Lower lobe of right lung (tissue), 2 donors: ENCODE measurements around the gene TYW3. TPM values are rescaled to one million over a fixed set of nuclear protein-coding genes. Genes with fewer than 3 reads are reported as not detected.

Source experiments
- ATAC-seq, 2 donors: fragments of 200-7000 bp; cut with Tn5 transposase; one replicate each; pipeline ENCODE4 v1.9.1; 2020 to 2022; ENCODE audit warnings: mild to moderate bottlenecking in 2 of 2, moderate library complexity in 2 of 2
- DNase-seq: peaks from one replicate; pipeline ENCODE4 v3.0.0-alpha.2; 2020
- H3K27ac ChIP-seq: fragments of 200-600 bp; one replicate; pipeline ENCODE4 v1.8.0; 2022
- H3K27me3 ChIP-seq: fragments of 200-600 bp; one replicate; pipeline ENCODE4 v1.8.0; 2022; ENCODE audit warnings: low read depth
- H3K36me3 ChIP-seq: fragments of 200-600 bp; one replicate; pipeline ENCODE4 v1.8.0; 2022; ENCODE audit warnings: mild to moderate bottlenecking
- H3K4me1 ChIP-seq: fragments of 200-600 bp; one replicate; pipeline ENCODE4 v1.8.0; 2022
- H3K4me3 ChIP-seq: fragments of 200-600 bp; one replicate; pipeline ENCODE4 v1.8.0; 2022; ENCODE audit warnings: mild to moderate bottlenecking
- H3K9me3 ChIP-seq: fragments of 200-600 bp; one replicate; pipeline ENCODE4 v1.8.0; 2022
- CTCF ChIP-seq: fragments of 200-600 bp; IDR thresholded peaks from one replicate; pipeline ENCODE4 v1.8.0; 2022; ENCODE audit warnings: antibody characterized with exemption, mild to moderate bottlenecking
- intact Hi-C: fragments of 100-400 bp; cut with DNase I; formaldehyde crosslinking; loops from one replicate; pipeline ENCODE4 v1.11.0; 2022
- total RNA-seq: library from RNA; stranded (reverse); fragmentation: NEBNext Ultra II Directional; extraction: Animal tissue kit (Norgen Biotek cat#: 25700); gene quantifications from one replicate; pipeline ENCODE4 v1.2.1, GENCODE V29; 2021
- donor health status: DM: no; HTN: yes; CAD: no; lungs with severe emphysema.

TYW3 gene
- total RNA-seq, 1 donor from 2014 or later: 21.6 TPM

- H3K36me3 ChIP-seq: peaks cover 58% of the 10 kb centered on the region
- ATAC-seq: peak in 1 of 2 donors; percentile 71
Measured at GRCh38 chr1:74703386-74704182, 29.4 kb upstream of the TYW3 start.

GRCh38 chr1:74712881-74713280 is 20.1 kb upstream of the TYW3 start:
- Histone ChIP-seq H3K27me3 (no peaks in the 10 kb centered on the region), H3K4me3 (no peak overlapping the region), H3K27ac (no peak overlapping the region), H3K4me1 (no peaks in the 10 kb centered on the region), H3K9me3 (no peaks in the 10 kb centered on the region), H3K36me3 (peaks cover 90% of the 10 kb centered on the region)
- intact Hi-C loops: no loop called here
- peak; percentile 52 to 85 for ATAC-seq
- TF ChIP-seq CTCF: no peak
- no peak for DNase-seq

More at GRCh38 chr1:74703386-74704182, 29.4 kb upstream of the TYW3 start:
- H3K27ac ChIP-seq: no peak overlapping the region
- no peaks in the 10 kb centered on the region for H3K27me3 ChIP-seq
- no peaks in the 10 kb centered on the region for H3K9me3 ChIP-seq
- H3K4me1 ChIP-seq: no peaks in the 10 kb centered on the region
- TF ChIP-seq CTCF: no peak
- intact Hi-C loops: no loop called here
- no peak overlapping the region for H3K4me3 ChIP-seq
- DNase-seq: no peak

- H3K36me3 ChIP-seq: peaks cover 89% of the 10 kb centered on the region
- DNase-seq (no peak), ATAC-seq (no peak)
- no peak for TF ChIP-seq CTCF
- intact Hi-C loops: no loop called here
- no peak overlapping the region for H3K27ac ChIP-seq
- H3K27me3 ChIP-seq: no peaks in the 10 kb centered on the region
- H3K4me1 ChIP-seq: no peaks in the 10 kb centered on the region
- no peak overlapping the region for H3K4me3 ChIP-seq
- no peaks in the 10 kb centered on the region for H3K9me3 ChIP-seq
Measured at GRCh38 chr1:74713849-74714248, 19.1 kb upstream of the TYW3 start.

GRCh38 chr1:74714429-74715235 is 18.3 kb upstream of the TYW3 start:
- H3K4me1 ChIP-seq: no peaks in the 10 kb centered on the region
- peaks cover 89% of the 10 kb centered on the region for H3K36me3 ChIP-seq
- no peak for ATAC-seq
- H3K27me3 ChIP-seq: no peaks in the 10 kb centered on the region
- intact Hi-C loops: no loop called here
- TF ChIP-seq CTCF: no peak
- H3K27ac ChIP-seq: no peak overlapping the region
- DNase-seq: no peak
- H3K9me3 ChIP-seq: no peaks in the 10 kb centered on the region
- H3K4me3 ChIP-seq: no peak overlapping the region

GRCh38 chr1:74715236-74715502 is 17.8 kb upstream of the TYW3 start:
- Histone ChIP-seq H3K36me3 (peaks cover 89% of the 10 kb centered on the region), H3K27me3 (no peaks in the 10 kb centered on the region), H3K27ac (no peak overlapping the region), H3K4me1 (no peaks in the 10 kb centered on the region), H3K4me3 (no peak overlapping the region), H3K9me3 (no peaks in the 10 kb centered on the region)
- DNase-seq (no peak), ATAC-seq (no peak)
- intact Hi-C loops: no loop called here
- no peak for TF ChIP-seq CTCF
